Measurements from ENCODE around the gene HHATL.

HHATL gene

GRCh38 chr3:42747581-42747980 lies 45.0 kb upstream of the HHATL start:
- POLR2A ChIA-PET: interaction anchor here (1.1 kb wide), 1 partner anchor 157 kb away, joined by 4 read pairs; the partner anchor contains the start of gene SS18L2
- CTCF ChIA-PET: no interaction called here
- no peak for DNase-seq (ENCODE audit: extremely low spot score)
- TF ChIP-seq NFRKB (IDR thresholded peaks at IDR 0.05) (no peak), L3MBTL2 (conservative IDR thresholded peaks at IDR 0.05) (no peak), ZNF384 (IDR thresholded peaks at IDR 0.05) (no peak), SUZ12 (IDR thresholded peaks at IDR 0.05) (no peak), SP1 (IDR thresholded peaks at IDR 0.05) (no peak), FOXA1 (IDR thresholded peaks at IDR 0.05) (no peak), FOXM1 (IDR thresholded peaks at IDR 0.05; ENCODE audit: borderline replicate concordance) (no peak), LEF1 (IDR thresholded peaks at IDR 0.05; ENCODE audit: borderline replicate concordance) (no peak), CTBP1 (IDR thresholded peaks at IDR 0.05; ENCODE audit: borderline replicate concordance) (no peak), FOXK2 (IDR thresholded peaks at IDR 0.05) (no peak), TARDBP (IDR thresholded peaks at IDR 0.05) (no peak)

- TF ChIP-seq SP1 (IDR thresholded peaks at IDR 0.05) (no peak), FOXK2 (IDR thresholded peaks at IDR 0.05) (no peak), BHLHE40 (IDR thresholded peaks at IDR 0.05; ENCODE audit: borderline replicate concordance) (no peak), SUZ12 (IDR thresholded peaks at IDR 0.05) (no peak), LEF1 (IDR thresholded peaks at IDR 0.05; ENCODE audit: borderline replicate concordance) (no peak), ARNT (IDR thresholded peaks at IDR 0.05) (no peak), FOXA1 (IDR thresholded peaks at IDR 0.05) (no peak), FOXM1 (IDR thresholded peaks at IDR 0.05; ENCODE audit: borderline replicate concordance) (no peak)
- POLR2A ChIA-PET: interaction anchor here (1.1 kb wide), 1 partner anchor 156 kb away, joined by 4 read pairs; the partner anchor contains the start of gene SS18L2
- no peak for DNase-seq (ENCODE audit: extremely low spot score)
- CTCF ChIA-PET: interaction anchor here (1.3 kb wide), 1 partner anchor 84 kb away, joined by 4 read pairs; no protein-coding TSS in a partner anchor
Observed at GRCh38 chr3:42746455-42747450, 44.2 kb upstream of the HHATL start.

DNA sequence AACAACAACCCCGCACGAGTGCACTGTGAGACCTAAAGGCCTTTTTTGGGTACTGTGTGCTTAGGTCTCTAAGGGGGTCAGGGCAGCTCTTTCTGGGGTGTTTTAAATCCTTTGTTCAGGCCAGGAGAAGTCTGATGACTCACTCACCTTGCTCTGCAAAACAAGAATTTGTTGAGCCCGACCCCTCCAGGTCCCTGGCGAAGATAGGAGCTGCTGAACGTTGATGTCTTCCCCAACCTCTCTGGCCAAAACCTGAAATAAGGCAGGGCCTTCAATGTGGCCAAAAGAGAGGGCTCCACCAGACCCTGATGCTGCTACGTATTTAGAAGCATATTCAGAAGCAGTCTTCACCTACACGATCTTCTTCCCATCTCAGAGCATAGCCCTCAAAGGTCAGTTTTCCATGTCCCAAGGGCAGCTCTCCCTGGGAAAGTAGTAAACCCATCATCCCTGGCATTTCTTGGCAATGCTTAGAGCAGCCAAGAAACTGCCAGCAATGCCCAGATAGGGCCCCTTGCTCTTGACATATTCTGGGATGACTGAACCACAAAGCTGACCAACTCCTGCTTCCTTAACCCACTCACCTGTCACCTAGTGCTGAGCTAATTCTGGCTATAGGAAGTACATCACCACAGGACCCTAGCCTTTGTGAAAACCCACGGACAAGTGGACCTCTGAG lies 43.3 kb upstream of the HHATL start:
- TF ChIP-seq HDGF (IDR thresholded peaks at IDR 0.05; ENCODE audit: borderline replicate concordance): no peak
- DNase-seq (ENCODE audit: extremely low spot score): no peak
- ChIA-PET POLR2A (interaction anchor here (2.4 kb wide), 1 partner anchor 146 kb away, joined by 5 read pairs; the partner anchor contains the start of gene NKTR), CTCF (interaction anchor here (1.3 to 1.7 kb wide), 3 partner anchors 10 to 85 kb away, joined by 4 to 5 read pairs (median 4); no protein-coding TSS in a partner anchor)

GRCh38 chr3:42745291-42745745 lies 42.7 kb upstream of the HHATL start:
- TF ChIP-seq CTBP1 (IDR thresholded peaks at IDR 0.05; ENCODE audit: borderline replicate concordance) (no peak), ELF4 (IDR thresholded peaks at IDR 0.05) (no peak), FOXA1 (IDR thresholded peaks at IDR 0.05) (no peak), BHLHE40 (IDR thresholded peaks at IDR 0.05; ENCODE audit: borderline replicate concordance) (no peak), LEF1 (IDR thresholded peaks at IDR 0.05; ENCODE audit: borderline replicate concordance) (no peak), L3MBTL2 (conservative IDR thresholded peaks at IDR 0.05) (no peak), TARDBP (IDR thresholded peaks at IDR 0.05) (no peak), ZNF384 (IDR thresholded peaks at IDR 0.05) (no peak), NFRKB (IDR thresholded peaks at IDR 0.05) (no peak), HDGF (IDR thresholded peaks at IDR 0.05; ENCODE audit: borderline replicate concordance) (no peak), FOXK2 (IDR thresholded peaks at IDR 0.05) (no peak), FOXM1 (IDR thresholded peaks at IDR 0.05; ENCODE audit: borderline replicate concordance) (no peak), SUZ12 (IDR thresholded peaks at IDR 0.05) (no peak), SP1 (IDR thresholded peaks at IDR 0.05) (no peak), ARNT (IDR thresholded peaks at IDR 0.05) (no peak)
- TF ChIP-seq, protein P1, sequence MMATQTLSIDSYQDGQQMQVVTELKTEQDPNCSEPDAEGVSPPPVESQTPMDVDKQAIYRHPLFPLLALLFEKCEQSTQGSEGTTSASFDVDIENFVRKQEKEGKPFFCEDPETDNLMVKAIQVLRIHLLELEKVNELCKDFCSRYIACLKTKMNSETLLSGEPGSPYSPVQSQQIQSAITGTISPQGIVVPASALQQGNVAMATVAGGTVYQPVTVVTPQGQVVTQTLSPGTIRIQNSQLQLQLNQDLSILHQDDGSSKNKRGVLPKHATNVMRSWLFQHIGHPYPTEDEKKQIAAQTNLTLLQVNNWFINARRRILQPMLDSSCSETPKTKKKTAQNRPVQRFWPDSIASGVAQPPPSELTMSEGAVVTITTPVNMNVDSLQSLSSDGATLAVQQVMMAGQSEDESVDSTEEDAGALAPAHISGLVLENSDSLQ (IDR thresholded peaks at IDR 0.05): no peak
- POLR2A ChIA-PET: interaction anchor here (2.4 kb wide), 1 partner anchor 145 kb away, joined by 5 read pairs; the partner anchor contains the start of gene NKTR
- DNase-seq (ENCODE audit: extremely low spot score): no peak
- CTCF ChIA-PET: interaction anchor here (1.3 to 1.8 kb wide), 4 partner anchors 11 to 85 kb away, joined by 4 to 5 read pairs (median 4); no protein-coding TSS in a partner anchor

- CTCF ChIA-PET: interaction anchor here (0.7 to 1.8 kb wide), 4 partner anchors 14 to 129 kb away, joined by 3 to 5 read pairs (median 4); no protein-coding TSS in a partner anchor
- no peak for TF ChIP-seq NFRKB (IDR thresholded peaks at IDR 0.05)
- TF ChIP-seq HDGF (IDR thresholded peaks at IDR 0.05; ENCODE audit: borderline replicate concordance): no peak
- no peak for TF ChIP-seq ZNF384 (IDR thresholded peaks at IDR 0.05)
- TF ChIP-seq SP1 (IDR thresholded peaks at IDR 0.05): no peak
- TF ChIP-seq FOXA1 (IDR thresholded peaks at IDR 0.05): no peak
- POLR2A ChIA-PET: interaction anchor here (2.4 kb wide), 1 partner anchor 143 kb away, joined by 5 read pairs; the partner anchor contains the start of gene NKTR
- no peak for DNase-seq (ENCODE audit: extremely low spot score)
Observed at GRCh38 chr3:42743204-42743995, 40.8 kb upstream of the HHATL start.

DNA sequence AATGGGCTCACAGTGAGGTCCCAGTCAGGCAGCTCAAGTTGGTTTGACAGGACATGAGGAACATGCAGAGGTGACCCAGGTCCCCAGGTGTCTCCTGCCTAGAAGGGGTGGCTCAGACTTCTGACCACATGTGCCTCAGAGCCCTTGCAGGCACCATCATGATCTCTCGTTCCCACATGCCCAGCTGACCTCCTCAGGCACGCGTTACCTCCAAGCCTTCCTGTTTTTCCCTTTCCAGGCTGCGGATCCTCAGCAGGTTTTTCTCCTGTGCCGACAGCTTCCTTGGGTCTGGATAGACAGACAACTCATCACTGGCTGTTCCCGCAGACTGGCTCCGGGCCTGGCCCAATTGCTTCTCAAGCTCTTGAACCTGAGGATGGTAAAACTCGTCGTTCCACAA lies 40.1 kb upstream of the HHATL start:
- DNase-seq (ENCODE audit: extremely low spot score): no peak
- CTCF ChIA-PET: interaction anchor here (0.7 kb wide), 1 partner anchor 128 kb away, joined by 3 read pairs; no protein-coding TSS in a partner anchor
- TF ChIP-seq FOXK2 (IDR thresholded peaks at IDR 0.05) (no peak), LEF1 (IDR thresholded peaks at IDR 0.05; ENCODE audit: borderline replicate concordance) (no peak), SP1 (IDR thresholded peaks at IDR 0.05) (no peak), L3MBTL2 (conservative IDR thresholded peaks at IDR 0.05) (no peak), TARDBP (IDR thresholded peaks at IDR 0.05) (no peak), ARNT (IDR thresholded peaks at IDR 0.05) (no peak), CTBP1 (IDR thresholded peaks at IDR 0.05; ENCODE audit: borderline replicate concordance) (no peak), FOXA1 (IDR thresholded peaks at IDR 0.05) (no peak), BHLHE40 (IDR thresholded peaks at IDR 0.05; ENCODE audit: borderline replicate concordance) (no peak)
- TF ChIP-seq, protein P1 (IDR thresholded peaks at IDR 0.05): no peak
- POLR2A ChIA-PET: no interaction called here
